Stimulated activated CD8-positive, alpha-beta memory T cell treated with anti-CD3 and anti-CD28 coated beads, Interleukin-12 subunit alpha, Interleukin-12 subunit beta, amount 100 ng/mL, for 24 hours (primary cell): ENCODE measurements around the gene SURF4.

Experiments
- DNase-seq: peaks from one replicate; pipeline ENCODE4 v3.0.0-alpha.2; 2020; ENCODE audit errors: extremely low read depth

SURF4 gene

DNA sequence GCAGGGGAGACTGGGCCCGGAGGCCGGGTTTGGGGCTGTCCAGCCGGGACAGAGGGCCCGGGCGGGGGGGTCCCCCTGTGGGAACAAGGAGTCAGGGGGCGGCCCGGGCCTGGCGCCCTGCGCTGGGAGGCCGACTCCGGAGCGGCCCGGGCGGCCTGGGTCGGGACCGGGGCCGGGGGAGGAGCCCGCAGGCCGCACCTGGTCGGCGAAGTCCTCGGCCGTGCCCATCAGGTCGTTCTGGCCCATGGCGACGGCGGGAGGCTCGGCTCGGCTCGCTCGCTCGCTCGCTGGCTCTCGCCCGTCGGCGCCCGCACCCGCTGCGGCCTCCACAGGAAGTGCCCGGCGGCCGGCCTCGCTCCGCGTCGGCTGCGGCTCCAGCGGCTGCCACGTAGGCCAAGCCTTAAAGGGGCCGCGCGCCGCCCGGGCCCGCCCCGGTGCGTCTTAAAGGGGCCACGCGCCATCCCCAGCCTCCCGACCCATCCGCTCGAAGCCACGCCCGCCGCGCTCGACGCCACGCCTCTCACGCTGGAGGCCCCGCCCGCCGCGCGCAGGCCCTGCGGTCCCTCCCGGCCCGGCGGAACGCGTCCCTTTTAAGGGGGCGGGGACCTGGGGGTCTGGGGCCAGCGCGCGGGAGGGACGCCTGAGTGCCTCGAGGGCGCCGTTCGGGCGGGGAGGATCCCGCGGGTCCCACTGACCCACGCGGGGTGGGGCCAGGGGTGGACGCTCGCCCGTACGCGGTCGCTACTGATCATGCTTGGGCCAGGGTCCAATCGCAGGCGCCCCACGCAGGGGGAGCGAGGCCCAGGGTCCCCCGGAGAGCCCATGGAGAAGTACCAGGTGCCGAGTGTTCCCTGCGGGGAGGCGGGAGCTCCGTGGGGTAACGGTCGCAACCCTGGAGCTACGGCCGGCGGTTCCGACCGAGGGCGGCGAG lies at the start of gene SURF4, which contains the start of gene STKLD1:
TSS of gene SURF4 (minus strand) at position 337 of the 931 bp plus-strand sequence. CDS start at position 246, 91 bp downstream.
TSS of gene STKLD1 (plus strand) at position 643 of the 931 bp plus-strand sequence. CDS start at position 751, 108 bp downstream.
- DNase-seq = peak; percentile 89

DNA sequence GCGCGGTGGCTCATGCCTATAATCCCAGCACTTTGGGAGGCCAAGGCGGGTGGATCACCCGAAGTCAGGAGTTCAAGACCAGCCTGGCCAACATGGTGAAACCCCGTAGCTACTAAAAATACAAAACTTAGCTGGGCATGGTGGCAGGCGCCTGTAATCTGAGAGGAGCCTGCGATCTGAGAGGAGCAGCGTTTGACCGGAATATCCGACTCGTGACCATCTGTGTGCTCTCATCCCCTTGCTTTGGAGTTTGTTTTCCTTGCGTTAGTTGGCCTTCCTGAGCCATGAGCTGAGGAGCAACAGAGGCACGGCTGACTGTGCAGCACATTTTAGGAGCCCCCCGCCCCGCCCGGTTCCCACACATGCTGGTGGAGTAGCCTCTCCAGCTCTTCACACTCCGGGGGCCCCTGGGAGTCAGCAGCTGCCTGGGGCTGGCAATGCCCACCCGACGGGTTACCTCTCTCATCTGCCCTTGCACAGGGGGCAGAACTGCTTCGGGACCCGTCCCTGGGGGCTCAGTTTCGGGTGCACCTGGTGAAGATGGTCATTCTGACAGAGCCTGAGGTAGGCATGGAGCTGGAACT lies 49.3 kb upstream of the SURF4 start:
- no peak for DNase-seq

DNA sequence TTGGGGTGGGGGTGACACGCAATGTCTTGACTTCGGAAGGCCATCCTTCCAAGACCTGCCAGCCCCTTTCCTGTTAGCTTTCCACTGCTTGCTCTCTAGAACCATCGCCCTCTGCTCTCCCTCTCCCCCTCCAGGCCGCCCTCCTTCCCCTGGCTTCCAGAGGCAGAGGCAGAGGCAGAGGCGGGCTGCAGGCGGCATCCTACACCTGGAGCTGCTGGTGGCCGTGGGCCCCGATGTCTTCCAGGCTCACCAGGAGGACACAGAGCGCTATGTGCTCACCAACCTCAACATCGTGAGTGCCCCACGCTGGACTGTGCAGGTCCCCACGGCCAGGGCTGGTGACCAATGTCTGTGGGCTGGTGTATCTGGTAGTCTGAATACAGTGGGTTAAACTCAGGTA lies 48.3 kb upstream of the SURF4 start:
- DNase-seq = no peak

DNA sequence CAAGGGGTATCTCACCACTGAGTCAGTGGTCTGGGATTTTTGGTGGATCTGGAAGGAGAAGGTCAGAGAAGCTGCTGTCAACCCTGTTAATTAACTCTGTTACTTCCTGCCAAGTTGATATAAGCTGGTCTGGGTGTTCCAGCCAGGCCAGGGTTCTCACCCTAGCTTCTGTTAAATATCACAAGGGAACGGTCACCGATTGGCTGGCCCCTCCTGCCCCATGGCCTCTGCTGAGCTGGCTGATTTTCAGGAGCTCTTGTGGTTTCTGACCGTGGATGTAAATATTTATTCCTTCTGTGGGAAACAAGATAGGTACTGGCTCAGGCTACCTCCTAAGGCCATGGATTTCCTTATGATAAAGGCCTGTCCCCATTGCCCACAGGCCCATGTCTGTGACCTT lies 47.4 kb upstream of the SURF4 start:
- no peak for DNase-seq

DNA sequence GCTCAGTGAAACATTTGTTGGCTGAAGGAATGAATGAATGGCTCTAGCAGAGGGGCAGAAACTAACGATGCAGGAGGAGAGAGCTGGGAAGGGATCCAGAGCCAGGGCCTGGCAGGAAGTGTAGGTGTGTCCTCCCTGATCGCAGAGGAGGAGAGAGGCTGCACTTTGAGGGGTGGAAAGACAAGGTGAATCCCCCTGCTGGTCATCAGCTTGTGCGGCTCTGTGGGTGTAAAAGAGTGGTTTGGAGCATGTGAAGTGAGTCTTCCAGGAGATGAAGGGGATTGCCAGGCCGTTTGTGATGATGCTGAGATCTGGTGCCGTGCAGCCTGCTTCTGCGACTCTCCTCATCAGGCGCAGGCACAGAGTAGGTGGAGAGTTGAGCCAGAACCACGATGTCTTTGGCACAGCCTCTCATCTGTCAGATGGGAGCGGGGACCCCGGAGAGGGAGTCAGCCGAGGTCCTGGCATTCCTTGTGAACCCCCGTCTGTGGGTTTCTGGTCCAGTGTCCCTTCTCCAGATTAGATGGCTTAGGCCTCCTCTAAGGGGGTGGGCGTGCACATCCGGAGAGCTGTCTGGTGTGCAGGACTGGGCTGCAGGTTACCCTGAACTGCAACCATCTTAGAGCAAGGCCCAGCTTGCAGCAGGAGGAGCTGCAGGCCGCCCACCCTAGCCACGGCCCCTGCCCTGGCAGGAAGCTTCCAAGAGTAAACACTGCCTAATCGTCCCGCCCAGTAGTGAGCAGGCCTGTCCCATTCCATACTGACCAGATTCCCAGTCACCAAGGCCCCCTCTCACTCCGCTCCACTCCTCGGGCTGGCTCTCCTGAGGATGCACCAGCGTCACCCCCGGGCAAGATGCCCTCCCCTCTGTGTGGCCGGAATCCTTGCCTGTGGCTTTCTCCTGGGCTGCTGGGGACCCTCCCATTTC lies 46.0 kb upstream of the SURF4 start, which contains the start of gene ADAMTS13:
TSS of gene ADAMTS13 (plus strand) at position 753 of the 928 bp plus-strand sequence. CDS start at position 830, 77 bp downstream.
- no peak for DNase-seq

DNA sequence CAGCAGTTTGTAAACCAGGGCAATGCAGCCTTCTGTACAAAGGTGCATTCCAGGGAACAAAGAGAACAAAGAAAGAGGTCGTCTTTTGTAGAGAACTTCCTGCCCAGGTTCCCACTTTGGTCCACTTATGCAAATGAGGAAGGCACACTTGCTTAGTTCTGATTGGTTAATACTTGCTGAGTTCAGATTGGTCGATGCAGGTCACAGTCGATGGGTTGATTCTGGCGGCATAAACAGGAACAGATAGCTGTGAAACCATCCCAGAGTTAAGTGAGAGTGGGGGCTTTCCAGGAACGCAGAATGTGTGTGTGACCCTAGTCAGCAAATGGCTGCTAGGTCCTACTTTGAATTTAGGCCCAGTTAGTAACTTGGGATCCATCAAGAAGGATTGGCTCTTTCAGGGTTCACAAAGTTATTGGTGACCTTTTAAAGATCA lies 44.5 kb upstream of the SURF4 start:
- DNase-seq = no peak

DNA sequence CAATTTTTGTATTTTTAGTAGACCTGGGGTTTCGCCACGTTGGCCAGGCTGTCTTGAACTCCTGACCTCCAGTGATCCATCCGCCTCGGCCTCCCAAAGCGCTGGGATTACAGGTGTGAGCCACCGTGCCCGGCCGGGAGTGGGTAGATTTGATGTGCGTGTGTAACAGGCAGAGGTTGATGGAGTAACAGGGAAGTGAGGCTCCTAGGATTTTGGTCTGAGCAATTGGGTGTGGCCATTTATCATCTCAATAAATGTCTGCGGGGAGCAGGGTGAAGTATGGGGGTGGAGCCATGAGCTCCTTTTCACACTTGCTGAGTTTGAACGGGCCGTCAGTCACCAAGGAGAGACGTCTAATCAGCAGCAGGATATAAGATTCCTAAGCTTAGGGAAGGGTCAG lies 43.1 kb upstream of the SURF4 start:
- no peak for DNase-seq

DNA sequence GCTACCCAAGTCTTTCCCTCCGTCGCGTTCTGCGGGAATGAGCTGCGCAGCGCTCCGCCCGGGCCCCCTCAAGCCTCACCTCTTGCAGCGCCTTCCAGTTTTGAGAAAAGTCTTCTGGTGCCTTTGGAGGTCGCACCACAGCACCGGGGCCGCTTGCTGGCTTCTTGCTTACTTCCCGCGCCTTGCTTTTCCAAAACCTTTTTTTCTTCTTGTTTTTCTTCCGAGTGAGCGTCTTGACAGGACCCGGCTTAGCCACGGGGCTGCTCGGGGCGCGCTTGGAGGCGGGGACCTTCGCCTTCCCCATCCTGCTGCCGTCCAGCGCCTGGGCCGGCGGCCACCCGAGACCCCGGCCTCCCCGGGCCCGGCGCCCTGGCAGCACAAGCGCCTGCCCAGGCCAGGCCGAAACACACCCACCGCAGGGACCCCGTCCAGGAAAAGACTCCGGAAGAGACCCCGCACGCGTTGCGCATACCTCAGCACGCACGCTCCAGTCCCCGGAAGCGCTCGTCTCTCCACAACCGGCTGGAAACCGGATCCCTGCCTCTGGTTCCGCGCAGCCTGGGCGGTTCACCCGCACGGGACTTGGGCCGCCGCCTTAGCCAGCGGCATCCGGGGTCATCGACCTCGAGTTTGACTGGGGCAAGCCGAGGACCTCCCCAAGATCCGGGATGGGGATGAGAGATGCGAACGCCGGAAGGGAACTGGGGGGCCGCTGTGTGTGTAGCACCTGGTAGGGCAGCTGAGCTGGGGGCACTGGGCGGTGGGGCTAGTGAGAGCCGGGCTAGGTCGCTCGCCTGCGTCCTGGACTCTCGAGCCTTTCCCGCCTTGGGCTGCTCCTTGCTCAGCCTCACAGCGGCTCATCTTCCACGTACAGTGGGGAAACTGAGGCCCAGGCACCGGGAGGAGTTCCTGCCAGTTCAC lies 41.9 kb upstream of the SURF4 start, which contains the start of gene REXO4:
TSS of gene REXO4 (minus strand) at position 470 of the 921 bp plus-strand sequence. CDS start at position 304, 166 bp downstream.
- peak; percentile 61 for DNase-seq

DNA sequence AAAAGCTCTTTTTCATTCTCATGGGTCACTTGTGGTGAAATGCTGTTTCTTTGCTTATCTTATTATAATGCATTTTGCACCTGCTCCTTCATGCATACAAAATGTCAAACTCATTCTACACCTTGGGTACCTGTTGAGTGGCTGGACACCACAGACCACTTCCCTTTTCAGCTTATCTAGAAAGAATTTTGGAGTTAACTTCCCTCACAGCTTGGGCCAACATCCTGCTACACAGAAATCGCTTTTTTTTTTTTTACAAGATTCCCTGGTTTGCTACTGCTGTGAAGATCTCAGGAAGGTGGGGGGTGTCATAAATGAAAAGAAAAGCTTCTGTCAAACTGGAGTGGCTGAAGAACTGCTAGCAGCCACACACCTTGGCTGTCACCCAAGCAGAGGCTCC lies 39.3 kb upstream of the SURF4 start:
- no peak for DNase-seq

DNA sequence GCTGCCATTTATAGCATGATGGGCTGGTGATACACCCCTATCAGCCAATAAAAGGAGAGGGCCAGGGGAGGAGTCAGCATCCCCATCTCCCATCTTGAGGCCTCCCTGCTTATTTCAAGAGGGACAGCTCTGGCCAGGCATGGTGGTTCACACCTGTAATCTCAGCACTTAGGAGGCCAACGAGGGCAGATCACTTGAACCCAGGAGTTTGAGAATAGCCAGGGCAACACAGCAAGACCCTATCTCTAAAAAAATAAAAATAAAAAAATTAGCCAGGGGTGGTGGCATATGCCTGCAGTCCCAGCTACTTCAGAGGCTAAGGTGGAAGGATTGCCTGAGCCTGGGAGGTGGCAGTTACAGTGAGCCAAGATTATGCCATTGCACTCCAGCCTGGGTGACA lies 32.2 kb upstream of the SURF4 start:
- DNase-seq = no peak

DNA sequence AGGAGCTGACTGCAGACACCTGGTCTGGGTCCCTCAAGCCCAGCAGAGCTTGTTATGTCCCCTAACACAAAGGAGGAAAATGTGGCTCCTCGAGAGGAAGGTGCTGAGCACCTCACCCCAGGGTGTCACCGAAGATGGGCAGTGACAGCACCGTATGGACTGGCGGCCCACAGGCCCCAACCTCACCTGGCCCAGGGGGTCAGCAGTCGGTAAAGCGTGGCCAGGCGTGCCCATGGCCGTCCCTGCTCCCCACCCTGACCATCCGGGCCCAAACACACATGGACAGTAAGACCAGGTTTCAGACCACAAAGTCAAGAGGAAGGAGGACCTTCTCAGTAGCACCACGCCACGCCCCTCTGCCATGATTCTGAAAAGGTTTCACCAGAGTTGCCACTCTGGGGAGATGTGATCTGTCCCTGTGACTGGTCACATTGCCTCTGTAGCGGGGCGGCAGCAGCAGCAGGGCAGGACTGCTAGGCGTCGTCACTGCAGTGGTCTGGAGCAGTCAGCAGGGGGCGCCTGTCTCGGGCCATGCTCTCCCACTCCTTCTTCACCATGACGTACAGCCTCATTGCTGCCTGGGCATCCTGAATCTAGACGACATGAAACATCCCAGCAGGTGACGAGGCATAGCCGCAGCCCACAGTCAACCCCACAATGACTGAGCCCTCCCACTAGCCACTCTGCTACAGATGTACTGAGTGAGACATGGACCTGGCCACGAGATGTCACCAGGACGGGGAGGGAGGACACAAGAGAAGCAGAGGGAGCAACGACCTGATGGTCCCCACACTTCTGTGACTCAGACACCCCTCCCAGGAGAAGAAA lies 30.8 kb upstream of the SURF4 start:
- peak; percentile 57 for DNase-seq

DNA sequence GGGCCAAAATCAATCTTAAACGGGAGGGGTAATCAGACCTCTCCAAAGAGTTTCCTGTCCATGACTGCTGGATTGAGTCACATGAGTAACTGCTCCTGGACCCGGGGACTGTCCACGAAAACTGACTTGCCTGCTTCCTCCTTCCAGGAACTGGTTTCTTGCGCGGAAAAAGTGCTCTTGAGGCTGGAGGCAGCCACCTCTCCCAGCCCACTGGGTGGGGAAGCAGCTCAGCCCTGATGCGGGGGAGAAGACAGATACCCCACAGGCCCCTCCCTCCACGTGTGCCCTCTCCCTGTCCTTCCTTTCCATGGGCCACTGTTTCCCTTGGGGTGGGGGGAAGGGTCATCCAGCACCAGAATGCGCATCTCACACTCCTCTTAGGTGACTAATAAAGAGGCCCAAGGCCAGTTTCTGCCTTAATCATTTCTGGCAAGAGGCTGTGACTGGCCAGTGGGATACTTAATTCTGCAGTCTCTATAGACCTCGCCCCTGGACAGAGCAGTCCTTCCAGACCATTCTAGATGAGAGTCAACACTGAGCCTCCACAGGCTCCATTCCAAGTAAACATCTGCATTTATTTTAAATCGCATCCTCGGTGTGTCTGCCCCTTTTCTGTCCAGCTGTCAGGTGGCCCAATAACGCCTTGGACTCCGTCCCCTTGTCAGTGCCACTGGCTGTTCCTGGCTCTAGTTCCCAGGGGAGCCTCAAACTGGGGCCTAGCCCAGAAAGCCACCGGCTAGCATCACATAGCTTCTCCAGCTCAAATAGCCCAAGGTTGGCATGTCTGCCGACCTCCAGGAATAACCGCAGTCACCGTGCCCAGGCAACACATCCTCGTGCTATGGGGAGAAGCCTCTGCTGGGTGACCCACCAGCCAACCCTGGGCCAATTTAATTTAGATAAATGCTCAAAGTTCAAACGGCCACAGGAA lies 29.9 kb upstream of the SURF4 start:
- no peak for DNase-seq

DNA sequence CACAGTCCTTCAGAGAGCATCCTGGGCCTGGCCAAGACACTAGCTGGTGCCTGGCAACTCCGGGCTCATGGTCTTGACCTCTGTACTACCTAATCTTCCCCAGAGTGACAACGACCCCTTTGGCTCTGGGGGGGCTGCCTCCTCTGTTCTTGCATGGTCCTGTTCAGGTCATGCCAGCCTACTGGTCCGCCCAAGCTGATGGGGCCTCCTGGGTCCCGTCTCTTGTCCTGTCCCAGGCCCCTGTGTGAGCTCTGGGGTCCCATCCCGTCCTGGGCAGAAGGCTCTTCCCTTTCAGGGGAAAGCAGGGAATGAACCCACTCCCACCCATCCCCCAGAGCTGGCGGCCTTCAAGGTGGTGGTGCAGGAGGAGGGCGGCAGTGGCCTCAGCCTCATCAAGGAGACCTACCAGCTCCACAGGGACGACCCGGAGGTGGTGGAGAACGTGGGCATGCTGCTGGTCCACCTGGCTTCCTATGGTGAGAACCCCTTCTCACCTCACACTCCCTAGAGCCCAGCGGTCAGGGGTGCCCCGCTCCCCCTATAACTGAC lies 28.7 kb upstream of the SURF4 start:
- no peak for DNase-seq

DNA sequence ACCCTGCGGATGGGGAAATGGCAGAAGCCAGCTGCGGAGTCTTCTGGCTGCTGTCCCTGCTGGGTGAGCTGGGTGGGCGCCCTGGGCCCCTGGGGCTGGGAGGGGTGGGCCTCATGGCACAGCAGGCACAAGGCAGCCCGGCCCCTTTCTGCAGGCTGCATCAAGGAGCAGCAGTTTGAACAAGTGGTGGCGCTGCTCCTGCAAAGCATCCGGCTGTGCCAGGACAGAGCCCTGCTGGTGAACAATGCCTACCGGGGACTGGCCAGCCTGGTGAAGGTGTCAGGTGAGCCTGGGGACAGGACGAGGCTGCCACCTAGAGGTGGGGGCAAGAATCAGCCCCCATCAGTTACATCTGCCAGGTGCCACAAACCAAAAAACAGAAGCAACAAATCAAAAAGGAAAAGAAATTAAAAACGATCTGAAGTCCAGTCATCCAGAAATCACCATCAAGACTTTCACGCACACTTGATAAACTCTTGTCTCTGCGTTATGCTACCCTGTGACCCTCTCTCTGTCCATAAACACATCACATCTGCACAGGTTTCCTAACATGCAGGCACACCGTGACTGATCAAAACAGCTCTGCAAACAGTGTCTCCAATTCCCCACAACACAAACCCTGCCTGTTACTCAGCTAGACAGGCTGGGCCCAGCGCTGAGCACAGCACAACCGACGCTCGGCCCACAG lies 28.1 kb upstream of the SURF4 start:
- no peak for DNase-seq

DNA sequence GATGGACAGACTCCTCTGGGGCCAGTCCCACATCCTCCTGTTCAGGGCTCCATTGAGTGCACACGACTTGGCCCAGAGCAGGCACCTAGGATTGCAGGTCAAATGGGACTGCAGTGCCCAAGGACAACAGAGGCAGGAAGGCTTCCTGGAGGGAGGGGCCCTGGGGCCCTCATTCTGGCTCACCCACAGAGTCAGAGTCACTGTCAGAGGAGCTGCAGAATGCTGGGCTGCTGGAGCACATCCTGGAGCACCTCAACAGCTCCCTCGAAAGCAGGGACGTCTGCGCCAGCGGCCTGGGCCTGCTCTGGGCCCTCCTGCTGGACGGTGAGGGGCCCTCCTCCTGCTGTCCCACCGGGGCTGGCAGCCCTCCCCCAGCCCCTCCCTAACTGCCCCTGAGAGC lies 26.8 kb upstream of the SURF4 start:
- no peak for DNase-seq

DNA sequence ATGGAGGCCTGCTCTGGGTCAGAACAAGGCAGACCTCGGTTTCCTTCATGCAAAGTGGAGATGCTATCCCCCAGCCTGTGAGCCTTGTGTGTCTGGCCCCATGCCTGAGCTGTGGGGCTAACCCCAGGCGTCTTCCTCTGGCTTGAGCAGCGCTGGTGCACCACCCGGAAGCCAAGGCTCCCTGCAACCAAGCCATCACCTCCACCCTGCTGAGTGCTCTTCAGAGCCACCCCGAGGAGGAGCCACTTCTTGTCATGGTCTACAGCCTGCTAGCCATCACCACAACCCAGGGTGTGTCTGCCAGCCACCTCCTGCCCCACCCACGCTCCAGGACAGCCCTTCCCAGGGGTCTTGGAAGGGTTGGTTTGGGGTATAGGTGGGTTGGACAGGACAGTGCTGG lies 25.7 kb upstream of the SURF4 start:
- no peak for DNase-seq

DNA sequence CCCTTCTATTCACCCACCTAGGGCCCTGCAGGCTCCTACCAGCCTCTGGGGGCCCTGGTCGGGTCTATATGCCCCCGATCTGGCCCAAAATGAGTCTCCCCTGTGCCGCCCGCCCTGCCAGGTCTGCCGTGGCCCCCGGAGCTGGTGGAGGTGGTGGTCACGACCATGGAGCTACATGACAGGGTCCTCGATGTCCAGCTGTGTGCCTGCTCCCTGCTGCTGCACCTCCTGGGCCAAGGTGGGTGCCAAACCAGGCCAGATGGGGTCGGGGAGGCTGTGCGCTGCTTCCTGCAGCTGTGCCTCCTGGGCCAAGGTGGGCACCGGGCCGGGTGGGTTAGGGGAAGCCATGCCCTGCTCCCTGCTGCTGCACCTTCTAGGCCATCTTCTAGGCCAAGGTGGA lies 24.4 kb upstream of the SURF4 start:
- no peak for DNase-seq

DNA sequence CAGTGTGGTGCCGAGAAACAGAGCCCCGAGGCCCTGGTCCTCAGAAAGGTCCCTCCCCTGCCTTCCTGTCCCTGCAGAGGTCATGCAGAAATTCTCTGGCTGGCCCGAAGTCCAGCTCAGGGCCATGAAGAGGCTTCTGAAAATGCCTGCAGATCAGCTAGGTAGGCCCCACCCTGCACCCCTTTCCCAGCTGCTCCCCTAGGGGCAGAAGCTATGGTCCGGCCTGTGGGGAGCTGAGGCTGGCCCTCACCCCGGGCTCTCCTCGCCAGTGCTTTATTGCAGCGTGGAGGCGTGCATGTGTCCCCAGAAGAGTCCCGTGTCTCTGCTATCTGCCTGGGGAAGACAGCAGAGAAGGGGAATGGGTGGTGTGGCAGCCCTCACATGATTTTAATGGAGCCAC lies 22.0 kb upstream of the SURF4 start:
- DNase-seq = no peak
